ENCODE results near the gene NAT9. TPM values are rescaled to one million over a fixed set of nuclear protein-coding genes. Genes with fewer than 3 reads are reported as not detected.

The NAT9 gene
- total and polyA plus RNA-seq, 2 experiments from 2014 or later: 37.3 to 37.5 TPM

GRCh38 chr17:74748279-74748528 lies 27.9 kb downstream of the NAT9 start:
- Mint-ChIP-seq H3K9me3 (no peaks in the 10 kb centered on the region), H3K36me3 (ENCODE audit: low read depth) (peaks cover 16% of the 10 kb centered on the region), H3K27me3 (ENCODE audit: insufficient read depth, low read depth, poor library complexity) (peaks cover 35% of the 10 kb centered on the region), H3K4me3 (peak overlapping the region; percentile 57; the same call in 2 of the 3 replicates), H3K4me1 (peaks cover 66% of the 10 kb centered on the region), H3K27ac (no peak overlapping the region)
- Histone ChIP-seq H3K79me2 (replicated peaks; ENCODE audit: insufficient read depth) (peaks cover 42% of the 10 kb centered on the region), H3K4me1 (ENCODE audit: insufficient read depth) (peaks cover 55% of the 10 kb centered on the region), H3F3A (replicated peaks; ENCODE audit: low read depth) (peaks cover 6% of the 10 kb centered on the region; the same call in 1 of the 2 replicates), H3K4me3 (peak overlapping the region; percentile 94), H3K36me3 (ENCODE audit: insufficient read depth) (no peaks in the 10 kb centered on the region), H4K20me1 (replicated peaks; ENCODE audit: insufficient read depth) (peaks cover 27% of the 10 kb centered on the region), H3K27me3 (ENCODE audit: insufficient read depth) (no peaks in the 10 kb centered on the region), H3K4me2 (peak overlapping the region; percentile 88), H3K27ac (ENCODE audit: low read depth) (no peak overlapping the region), H2AFZ (no peak overlapping the region; the same call in 1 of the 2 replicates), H3K9me2 (ENCODE audit: insufficient read depth) (no peaks in the 10 kb centered on the region)
- no peak for DNase-seq (ENCODE audit: low spot score)
- ATAC-seq: no peak
- TF ChIP-seq CREB1 (CRISPR knock-in tag; IDR thresholded peaks at IDR 0.05; ENCODE audit: low read depth) (no peak), ZNF114 (CRISPR knock-in tag; IDR thresholded peaks at IDR 0.05) (no peak), EZH2phosphoT487 (IDR thresholded peaks at IDR 0.05; ENCODE audit: unreplicated experiment) (no peak), ETS1 (IDR thresholded peaks at IDR 0.05) (0 out of 2 replicates have a peak, but pooled peaks have one; percentile 4)

- H2AFZ ChIP-seq: no peak overlapping the region
- Mint-ChIP-seq H3K4me3 (no peak overlapping the region; the same call in 2 of the 3 replicates), H3K27me3 (ENCODE audit: insufficient read depth, low read depth, poor library complexity) (peaks cover 34% of the 10 kb centered on the region), H3K9me3 (no peaks in the 10 kb centered on the region), H3K36me3 (ENCODE audit: low read depth) (peaks cover 7% of the 10 kb centered on the region), H3K27ac (peak overlapping the region; percentile 67; the same call in 1 of the 2 replicates), H3K4me1 (peaks cover 60% of the 10 kb centered on the region)
- H3K4me2 ChIP-seq: peak overlapping the region; percentile 88
- no peaks in the 10 kb centered on the region for H3K36me3 ChIP-seq (ENCODE audit: insufficient read depth)
- peak overlapping the region; percentile 94 for H3K4me3 ChIP-seq
- H3K4me1 ChIP-seq (ENCODE audit: insufficient read depth): peaks cover 55% of the 10 kb centered on the region
- DNase-seq (ENCODE audit: low spot score): no peak
- H3K27ac ChIP-seq (ENCODE audit: low read depth): no peak overlapping the region
- peaks cover 18% of the 10 kb centered on the region for H4K20me1 ChIP-seq (replicated peaks; ENCODE audit: insufficient read depth)
- peaks cover 29% of the 10 kb centered on the region for H3K79me2 ChIP-seq (replicated peaks; ENCODE audit: insufficient read depth)
- H3K9me2 ChIP-seq (ENCODE audit: insufficient read depth): no peaks in the 10 kb centered on the region
- H3F3A ChIP-seq (replicated peaks; ENCODE audit: low read depth): peaks cover 6% of the 10 kb centered on the region; the same call in 1 of the 2 replicates
- no peak for ATAC-seq
- H3K27me3 ChIP-seq (ENCODE audit: insufficient read depth): no peaks in the 10 kb centered on the region
- no peak for TF ChIP-seq EZH2 (IDR thresholded peaks at IDR 0.05; ENCODE audit: low read depth, unreplicated experiment)
- TF ChIP-seq REST (IDR thresholded peaks at IDR 0.05; ENCODE audit: unreplicated experiment): no peak
- TF ChIP-seq CTCF (conservative IDR thresholded peaks at IDR 0.05; ENCODE audit: low read depth in 2 of 2): no peak
- no peak for TF ChIP-seq ZNF462 (CRISPR knock-in tag; IDR thresholded peaks at IDR 0.05)
- no peak for TF ChIP-seq POLR2AphosphoS5 (IDR thresholded peaks at IDR 0.05; ENCODE audit: low read depth)
These were observed 29.2 kb downstream of the NAT9 start for GRCh38 chr17:74746922-74747321.
